Posterior vena cava (tissue), 2 donors: ENCODE measurements around the gene TNFRSF4. TPM values are rescaled to one million over a fixed set of nuclear protein-coding genes. Genes with fewer than 3 reads are reported as not detected.
"Not testable (repeated sequence)": the region's sequence is repeated elsewhere in the genome, so short reads cannot be mapped to it uniquely, and the experiment has no call there.

Source experiments
- DNase-seq: peaks from one replicate; pipeline ENCODE4 v3.0.0-alpha.2; 2020; ENCODE audit warnings: low spot score
- intact Hi-C, 2 donors: fragments of 100-400 bp; cut with DNase I; formaldehyde crosslinking; loops; one replicate each; pipeline versions ENCODE4 v1.14.1 to v1.14.2; 2022 to 2023
- long read RNA-seq, 2 donors: library from polyadenylated mRNA; unstranded; transcript quantifications; one replicate each; pipeline ENCODE4 v2.0.0, GENCODE V29; 2020 to 2021
- total RNA-seq, 2 donors: library from RNA; stranded (reverse); fragmentation: NEBNext Ultra II Directional; extraction: Animal tissue kit (Norgen Biotek cat#: 25700); gene quantifications; one replicate each; pipeline ENCODE4 v1.2.1, GENCODE V29; 2021
- donor health status: DM: yes; HTN: yes; CAD: no.
- donor health status: DM: yes; HTN: yes; CAD: no.

TNFRSF4 gene
- 1 to 10 TPM; 2.0 to 2.8 TPM for total RNA-seq
- long read RNA-seq, donor 1, partial matches to known transcripts, result 1 of 1 reads
- long read RNA-seq, donor 1, other reads (novel, unspliced or antisense), result 0 of 1 reads
- long read RNA-seq, donor 2, partial matches to known transcripts, result 1 of 2 reads
- long read RNA-seq, donor 2, other reads (novel, unspliced or antisense), result 0 of 2 reads

DNA sequence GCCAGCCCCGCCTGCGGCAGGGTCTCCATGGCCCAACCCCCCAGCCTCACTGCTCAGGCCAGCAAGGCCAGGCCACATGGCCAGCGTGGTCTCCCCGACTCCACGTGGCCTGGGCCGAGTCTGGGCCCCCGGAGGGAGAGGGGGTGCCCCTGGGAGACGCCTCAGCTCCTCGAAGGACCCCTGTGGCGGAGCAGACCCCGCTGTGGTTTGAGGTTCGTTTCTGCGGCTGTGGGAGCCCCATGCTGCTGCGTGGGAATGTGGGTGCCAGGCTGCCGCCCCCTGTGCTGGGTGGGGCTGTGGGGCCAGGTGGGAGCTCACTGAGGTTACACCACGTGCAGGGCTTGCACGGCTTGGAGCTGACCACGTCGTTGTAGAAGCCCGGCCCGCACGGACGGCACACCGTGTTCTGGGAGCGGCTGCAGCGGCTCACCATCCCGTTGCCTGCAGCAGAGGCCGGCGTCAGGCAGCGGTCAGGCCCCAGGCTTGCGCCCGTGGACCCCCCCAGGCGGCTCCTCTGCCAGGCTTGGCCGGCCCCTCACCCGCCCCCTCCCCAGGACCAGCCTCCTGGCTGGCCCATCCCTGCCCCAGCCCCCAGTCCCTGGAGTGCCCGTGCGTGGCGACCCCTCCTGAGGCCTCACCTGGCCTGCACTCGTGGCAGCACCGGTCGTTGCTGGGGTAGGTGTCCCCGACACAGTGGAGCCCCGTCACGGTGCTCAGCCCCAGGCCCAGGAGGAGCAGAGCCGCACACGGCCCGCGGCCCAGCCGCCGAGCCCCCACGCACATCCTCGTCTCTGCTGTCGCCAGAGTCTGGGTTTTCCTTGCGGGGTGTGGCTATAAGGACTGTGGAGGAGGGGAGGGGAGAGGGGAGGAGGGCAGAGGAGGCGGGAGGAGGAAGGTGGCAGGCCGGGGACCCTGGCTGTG, at the start of gene TNFRSF4:
TNFRSF4 (minus strand) TSS at position 809 of the 921 bp plus-strand sequence; CDS start at position 783, 26 bp downstream.
- intact Hi-C loops, result no loop called here
- no peak for DNase-seq

DNA sequence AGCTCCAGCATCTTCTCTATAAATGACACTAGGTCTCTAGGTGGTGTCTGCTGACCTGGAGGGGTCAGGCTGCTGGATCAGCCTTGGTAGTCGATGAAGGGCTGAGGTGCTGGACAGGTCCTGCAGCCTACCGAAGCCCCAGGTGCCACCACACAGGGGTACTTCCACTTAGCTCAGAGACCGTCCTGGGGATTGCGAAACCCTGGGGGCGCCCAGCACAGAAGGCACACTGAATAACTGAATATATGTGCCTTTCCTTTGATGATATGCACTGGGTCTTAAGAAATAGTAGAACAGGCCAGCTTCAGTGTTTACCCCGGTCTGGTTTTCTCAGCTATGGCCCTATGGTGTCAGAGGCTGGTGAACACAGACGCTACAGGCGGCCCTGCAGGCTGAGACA, 48.8 kb upstream of the TNFRSF4 start:
- intact Hi-C loops, result no loop called here
- no peak for DNase-seq

DNA sequence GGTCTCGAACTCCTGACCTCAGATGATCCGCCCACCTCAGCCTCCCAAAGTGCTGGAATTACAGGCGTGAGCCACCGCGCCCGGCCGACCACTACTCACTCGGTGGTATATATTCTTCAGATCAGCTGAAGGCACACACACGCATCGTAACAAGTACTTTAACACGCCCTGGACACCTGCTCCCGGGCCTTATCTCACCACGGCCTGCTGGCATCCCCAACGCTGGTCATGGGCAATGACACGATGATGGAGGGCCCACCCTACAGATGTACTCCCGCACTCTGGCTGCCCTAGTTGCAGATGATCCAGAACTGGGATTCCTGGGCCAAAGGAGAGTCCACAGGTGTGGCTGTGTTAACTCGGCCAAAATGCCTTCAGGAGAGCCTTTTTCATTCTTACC, 48.1 kb upstream of the TNFRSF4 start:
- intact Hi-C loops, result no loop called here
- no peak for DNase-seq

- DNase-seq, result no peak
- intact Hi-C loops, result no loop called here
Measured at GRCh38 chr1:1260843-1261560, 47.0 kb upstream of the TNFRSF4 start.

- intact Hi-C loops, result no loop called here
- no peak for DNase-seq
Measured at GRCh38 chr1:1259951-1260600, 46.1 kb upstream of the TNFRSF4 start.

GRCh38 chr1:1259540-1259939, 45.6 kb upstream of the TNFRSF4 start:
- intact Hi-C loops, result no loop called here
- DNase-seq, result no peak

DNA sequence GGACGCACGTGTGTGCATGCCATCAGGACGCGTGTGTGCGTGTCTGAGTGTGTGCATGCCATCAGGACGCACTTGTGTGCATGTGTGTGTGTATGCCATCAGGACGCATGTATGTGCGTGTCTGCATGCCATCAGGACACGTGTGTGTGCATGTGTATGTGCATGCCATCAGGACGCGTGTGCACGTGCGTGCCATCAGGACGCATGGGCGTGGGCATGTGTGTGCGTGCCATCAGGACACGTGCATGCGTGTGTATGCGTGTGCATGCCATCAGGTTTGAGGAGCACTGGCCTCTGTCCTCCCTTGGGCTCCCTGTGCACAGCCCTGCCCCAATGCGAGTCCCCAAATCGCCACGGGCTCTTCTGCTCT, 45.2 kb upstream of the TNFRSF4 start:
- intact Hi-C loops, result no loop called here
- DNase-seq, result no peak

DNA sequence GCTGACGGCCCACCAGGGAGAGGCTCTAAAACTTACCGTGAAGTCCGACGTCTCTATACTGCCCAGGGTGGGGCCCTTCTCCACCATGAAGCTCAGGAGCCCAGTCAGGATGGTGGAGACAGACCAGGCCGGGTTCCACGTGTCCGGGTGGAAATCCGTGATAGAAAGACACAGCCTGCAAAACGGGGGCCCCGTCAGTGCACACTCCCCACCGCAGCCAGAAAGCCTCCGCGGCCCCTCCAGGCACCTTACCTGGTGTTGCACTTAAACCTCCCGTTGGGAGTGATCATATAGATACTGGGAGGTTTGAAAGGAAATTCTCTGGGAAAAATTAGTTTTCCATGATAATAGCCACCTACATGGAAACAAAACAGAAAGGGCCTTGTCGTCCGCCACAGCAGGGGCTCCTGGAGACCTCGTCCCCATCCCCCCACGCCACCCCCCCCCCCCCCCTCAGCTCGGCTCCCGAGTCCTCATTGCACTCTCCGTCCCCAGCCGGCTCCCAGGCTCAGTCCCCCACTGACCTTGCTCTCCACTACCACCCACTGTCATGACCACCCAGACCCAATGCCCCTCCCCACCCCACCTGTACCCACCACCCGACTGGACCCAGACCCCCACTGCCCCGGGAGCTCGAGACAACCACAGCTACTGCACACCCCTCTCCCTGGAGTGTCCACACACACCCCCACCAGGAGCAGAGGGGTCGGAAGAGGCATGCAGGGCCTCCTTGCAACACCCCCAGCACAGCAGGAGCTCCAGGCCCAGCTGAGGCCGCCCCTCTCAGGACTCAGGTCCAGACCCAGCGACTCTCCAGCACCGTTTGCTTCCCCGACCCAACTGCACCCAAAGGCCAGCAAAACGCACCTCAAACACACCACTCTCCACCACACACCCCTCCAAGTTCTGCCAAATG, 43.3 kb upstream of the TNFRSF4 start:
- intact Hi-C loops, result no loop called here
- no peak for DNase-seq

DNA sequence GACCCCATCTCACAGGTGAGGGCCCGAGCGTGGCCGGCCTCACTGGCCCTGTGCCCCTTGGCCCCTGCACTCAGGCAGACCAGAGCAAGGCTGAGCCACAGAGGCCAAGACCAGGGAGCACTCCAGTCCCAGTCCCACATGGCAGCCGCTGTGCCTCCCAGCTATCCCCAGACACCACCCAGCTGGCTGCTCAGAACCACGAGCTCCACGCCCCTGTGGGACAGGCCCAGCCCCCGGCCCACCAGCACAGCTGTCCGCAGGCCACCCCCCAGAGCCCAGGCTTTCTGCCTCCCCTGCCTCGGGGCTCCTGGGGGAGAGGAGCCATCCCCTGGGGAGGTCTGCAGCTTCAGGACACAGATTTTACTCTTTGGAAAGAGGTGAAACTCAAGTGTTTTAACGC, 41.7 kb upstream of the TNFRSF4 start:
- no peak for DNase-seq
- intact Hi-C loops, result no loop called here

DNA sequence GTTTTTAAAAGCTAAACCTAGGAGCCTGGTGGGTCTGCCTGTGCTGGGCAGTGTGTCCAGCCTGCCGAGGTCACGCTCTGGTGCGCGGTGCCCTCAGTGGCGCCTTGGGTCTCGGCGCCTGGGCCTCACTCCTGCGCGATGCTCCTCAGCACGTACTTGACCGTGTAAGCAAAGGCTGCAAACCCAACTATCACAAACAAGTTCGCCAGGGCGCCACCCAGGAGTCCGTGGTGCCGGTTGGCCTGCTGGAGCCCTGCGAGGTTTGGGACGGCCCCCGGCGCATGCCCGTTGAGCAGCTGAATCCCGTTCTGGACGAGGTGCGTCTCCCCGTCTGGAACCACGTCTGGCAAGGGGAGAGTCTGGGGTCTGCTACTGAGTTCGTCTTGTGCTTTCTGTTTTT, 41.1 kb upstream of the TNFRSF4 start:
- DNase-seq, result no peak
- intact Hi-C loops, result no loop called here

DNA sequence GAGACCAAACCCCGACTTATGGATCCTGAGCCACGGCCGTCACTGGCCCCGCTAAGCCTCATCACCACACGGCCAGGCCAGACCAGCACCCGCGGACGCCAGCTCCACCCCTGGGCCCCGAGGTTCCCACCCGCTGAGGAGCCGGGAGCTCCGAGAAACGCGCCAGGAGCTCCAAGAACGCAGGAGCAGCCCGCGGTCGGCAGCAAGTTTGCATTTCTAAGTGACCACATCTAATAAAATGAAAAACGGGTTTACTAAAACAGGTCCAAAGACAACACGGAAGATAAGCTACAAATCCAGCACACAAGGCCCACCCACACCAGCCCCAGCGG, 40.7 kb upstream of the TNFRSF4 start:
- no peak for DNase-seq

DNA sequence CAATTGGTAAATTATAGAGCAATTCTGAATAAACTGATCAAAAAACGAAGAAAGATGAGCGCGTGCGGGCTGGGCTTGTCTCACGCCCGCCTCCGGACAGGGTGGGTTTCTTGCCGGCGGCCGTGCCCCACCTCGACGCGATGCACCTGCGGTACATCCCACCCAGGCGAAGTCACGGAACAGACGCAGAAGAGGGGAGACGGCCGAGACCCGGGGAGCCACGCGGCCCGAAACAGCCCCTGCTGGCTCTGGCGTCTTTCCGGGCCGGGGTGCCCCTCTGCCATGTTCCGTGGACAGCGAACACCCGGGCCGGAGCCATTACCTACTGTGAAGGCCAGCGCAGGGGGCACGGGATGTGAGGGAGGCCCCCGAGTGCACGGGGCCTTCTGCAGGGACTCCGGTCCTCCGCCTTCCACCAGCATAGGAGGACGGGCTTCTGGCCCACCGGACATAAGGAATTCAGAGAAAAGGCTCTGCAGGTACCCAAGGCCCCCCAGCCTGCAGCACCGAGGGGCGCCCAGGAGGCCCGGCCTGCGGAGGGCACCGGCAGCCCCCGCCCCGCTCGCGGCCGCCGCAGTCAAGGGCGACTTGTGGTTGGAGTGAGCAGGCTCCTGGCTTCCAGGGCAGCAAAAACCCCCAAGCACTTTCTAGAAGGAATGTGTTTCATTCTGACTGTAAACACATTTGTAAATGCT, 40.2 kb upstream of the TNFRSF4 start:
- intact Hi-C loops, result loop anchor here in 1 of 2 donors (1.0 kb wide), 1 partner anchor 134 kb away; no protein-coding TSS in a partner anchor
- DNase-seq, result no peak

More for the DNA sequence above, 40.7 kb upstream of the TNFRSF4 start:
- intact Hi-C loops, result loop anchor here in 1 of 2 donors (1.0 kb wide), 1 partner anchor 134 kb away; no protein-coding TSS in a partner anchor

GRCh38 chr1:1253314-1253713, 39.4 kb upstream of the TNFRSF4 start:
- no peak for DNase-seq
- intact Hi-C loops, result no loop called here

DNA sequence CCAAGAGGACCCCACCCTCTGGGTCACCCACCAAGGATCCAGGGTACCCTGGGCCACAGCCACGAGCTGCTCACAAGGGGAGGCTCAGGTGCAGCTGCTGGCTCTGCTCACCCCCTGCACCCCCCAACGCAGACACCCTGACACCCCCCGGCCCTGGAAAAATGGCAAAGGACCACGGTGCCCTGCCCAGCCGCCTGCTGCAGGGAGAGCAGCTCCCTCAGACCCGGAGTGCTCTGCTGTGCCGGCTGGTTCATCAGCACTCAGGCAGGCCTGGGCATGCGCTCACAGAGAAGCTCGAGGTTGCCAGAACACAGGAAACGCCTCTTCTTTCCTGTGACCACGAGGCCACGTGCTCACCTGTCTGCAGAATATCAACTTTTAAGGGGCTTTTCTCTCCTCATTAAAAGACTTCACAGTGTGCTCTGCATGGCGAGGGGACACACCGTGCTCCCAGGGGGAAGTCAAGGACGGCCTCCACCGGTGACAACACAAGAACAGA, 36.9 kb upstream of the TNFRSF4 start:
- intact Hi-C loops, result no loop called here
- no peak for DNase-seq

DNA sequence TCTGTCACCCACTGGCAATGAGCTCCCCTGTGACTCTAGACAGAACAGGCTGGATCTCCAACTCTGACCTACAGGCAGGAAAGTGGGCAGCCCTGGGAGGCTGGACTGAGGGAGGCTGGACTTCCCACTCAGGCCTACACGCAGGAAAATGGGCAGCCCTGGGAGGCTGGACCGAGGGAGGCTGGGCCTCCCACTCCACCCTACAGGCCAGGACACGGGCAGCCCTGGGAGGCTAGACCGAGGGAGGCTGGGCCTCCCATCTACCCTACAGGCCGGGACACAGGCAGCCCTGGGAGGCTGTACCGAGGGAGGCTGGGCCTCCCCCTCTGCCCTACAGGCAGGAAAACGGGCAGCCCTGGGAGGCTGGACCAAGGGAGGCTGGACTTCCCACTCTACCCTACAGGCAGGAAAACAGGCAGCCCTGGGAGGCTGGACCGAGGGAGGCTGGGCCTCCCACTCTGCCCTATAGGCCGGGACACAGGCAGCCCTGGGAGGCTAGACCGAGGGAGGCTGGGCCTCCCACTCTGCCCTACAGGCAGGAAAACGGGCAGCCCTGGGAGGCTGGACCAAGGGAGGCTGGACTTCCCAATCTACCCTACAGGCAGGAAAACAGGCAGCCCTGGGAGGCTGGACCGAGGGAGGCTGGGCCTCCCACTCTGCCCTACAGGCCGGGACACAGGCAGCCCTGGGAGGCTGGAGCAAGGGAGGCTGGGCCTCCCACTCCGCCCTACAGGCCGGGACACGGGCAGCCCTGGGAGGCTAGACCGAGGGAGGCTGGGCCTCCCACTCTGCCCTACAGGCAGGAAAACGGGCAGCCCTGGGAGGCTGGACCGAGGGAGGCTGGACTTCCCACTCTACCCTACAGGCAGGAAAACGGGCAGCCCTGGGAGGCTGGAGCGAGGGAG, 34.3 kb upstream of the TNFRSF4 start:
- DNase-seq, intact Hi-C loops: not testable (repeated sequence)

GRCh38 chr1:1247341-1247913, 33.5 kb upstream of the TNFRSF4 start:
- DNase-seq, result no peak
- intact Hi-C loops, result no loop called here
